ENCODE results near the gene RNF130.

DNA sequence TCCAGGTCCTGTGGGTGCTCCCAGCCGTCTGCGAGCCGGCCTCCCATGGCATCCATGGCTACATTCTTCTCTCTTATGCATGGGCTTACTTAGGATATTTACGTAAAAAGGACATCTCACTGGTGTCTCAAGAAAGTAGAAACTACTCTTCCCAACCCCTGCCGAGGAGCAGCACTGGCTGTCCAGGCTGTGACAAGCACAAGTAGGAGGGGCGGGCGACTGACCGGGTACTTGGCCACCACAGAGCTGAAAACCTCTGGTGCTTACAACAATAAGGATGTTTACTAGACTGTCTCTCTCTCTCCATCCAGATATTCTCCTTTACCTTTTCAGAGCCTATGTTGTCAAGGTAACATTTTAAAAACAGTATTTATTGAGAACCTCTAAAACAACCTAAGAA is 107.5 kb downstream of the RNF130 start:
- TF ChIP-seq EP300 (IDR thresholded peaks at IDR 0.05; ENCODE audit: borderline replicate concordance) (no peak), RAD21 (IDR thresholded peaks at IDR 0.05; ENCODE audit: low read depth) (no peak), TAF1 (IDR thresholded peaks at IDR 0.05; ENCODE audit: low read depth) (no peak), CEBPB (IDR thresholded peaks at IDR 0.05) (no peak), FOXM1 (IDR thresholded peaks at IDR 0.05; ENCODE audit: borderline replicate concordance, low read depth) (no peak), YY1 (IDR thresholded peaks at IDR 0.05; ENCODE audit: low read depth) (no peak), EGR1 (IDR thresholded peaks at IDR 0.05) (no peak), CREB1 (IDR thresholded peaks at IDR 0.05; ENCODE audit: low read depth) (no peak), TCF12 (IDR thresholded peaks at IDR 0.05; ENCODE audit: low read depth) (no peak), TEAD4 (IDR thresholded peaks at IDR 0.05) (no peak), NFIC (IDR thresholded peaks at IDR 0.05) (no peak)
- TF ChIP-seq, protein P1, sequence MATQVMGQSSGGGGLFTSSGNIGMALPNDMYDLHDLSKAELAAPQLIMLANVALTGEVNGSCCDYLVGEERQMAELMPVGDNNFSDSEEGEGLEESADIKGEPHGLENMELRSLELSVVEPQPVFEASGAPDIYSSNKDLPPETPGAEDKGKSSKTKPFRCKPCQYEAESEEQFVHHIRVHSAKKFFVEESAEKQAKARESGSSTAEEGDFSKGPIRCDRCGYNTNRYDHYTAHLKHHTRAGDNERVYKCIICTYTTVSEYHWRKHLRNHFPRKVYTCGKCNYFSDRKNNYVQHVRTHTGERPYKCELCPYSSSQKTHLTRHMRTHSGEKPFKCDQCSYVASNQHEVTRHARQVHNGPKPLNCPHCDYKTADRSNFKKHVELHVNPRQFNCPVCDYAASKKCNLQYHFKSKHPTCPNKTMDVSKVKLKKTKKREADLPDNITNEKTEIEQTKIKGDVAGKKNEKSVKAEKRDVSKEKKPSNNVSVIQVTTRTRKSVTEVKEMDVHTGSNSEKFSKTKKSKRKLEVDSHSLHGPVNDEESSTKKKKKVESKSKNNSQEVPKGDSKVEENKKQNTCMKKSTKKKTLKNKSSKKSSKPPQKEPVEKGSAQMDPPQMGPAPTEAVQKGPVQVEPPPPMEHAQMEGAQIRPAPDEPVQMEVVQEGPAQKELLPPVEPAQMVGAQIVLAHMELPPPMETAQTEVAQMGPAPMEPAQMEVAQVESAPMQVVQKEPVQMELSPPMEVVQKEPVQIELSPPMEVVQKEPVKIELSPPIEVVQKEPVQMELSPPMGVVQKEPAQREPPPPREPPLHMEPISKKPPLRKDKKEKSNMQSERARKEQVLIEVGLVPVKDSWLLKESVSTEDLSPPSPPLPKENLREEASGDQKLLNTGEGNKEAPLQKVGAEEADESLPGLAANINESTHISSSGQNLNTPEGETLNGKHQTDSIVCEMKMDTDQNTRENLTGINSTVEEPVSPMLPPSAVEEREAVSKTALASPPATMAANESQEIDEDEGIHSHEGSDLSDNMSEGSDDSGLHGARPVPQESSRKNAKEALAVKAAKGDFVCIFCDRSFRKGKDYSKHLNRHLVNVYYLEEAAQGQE (IDR thresholded peaks at IDR 0.05; ENCODE audit: low read depth), result no peak
- TF ChIP-seq, protein P2, sequence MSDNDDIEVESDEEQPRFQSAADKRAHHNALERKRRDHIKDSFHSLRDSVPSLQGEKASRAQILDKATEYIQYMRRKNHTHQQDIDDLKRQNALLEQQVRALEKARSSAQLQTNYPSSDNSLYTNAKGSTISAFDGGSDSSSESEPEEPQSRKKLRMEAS (IDR thresholded peaks at IDR 0.05), result no peak
- TF ChIP-seq, protein P3, sequence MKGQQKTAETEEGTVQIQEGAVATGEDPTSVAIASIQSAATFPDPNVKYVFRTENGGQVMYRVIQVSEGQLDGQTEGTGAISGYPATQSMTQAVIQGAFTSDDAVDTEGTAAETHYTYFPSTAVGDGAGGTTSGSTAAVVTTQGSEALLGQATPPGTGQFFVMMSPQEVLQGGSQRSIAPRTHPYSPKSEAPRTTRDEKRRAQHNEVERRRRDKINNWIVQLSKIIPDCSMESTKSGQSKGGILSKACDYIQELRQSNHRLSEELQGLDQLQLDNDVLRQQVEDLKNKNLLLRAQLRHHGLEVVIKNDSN (IDR thresholded peaks at IDR 0.05), result no peak
